ENCODE data around the gene DNAL1.
"Not testable (repeated sequence)": the region's sequence is repeated elsewhere in the genome, so short reads cannot be mapped to it uniquely, and the experiment has no call there.

Gene DNAL1

DNA sequence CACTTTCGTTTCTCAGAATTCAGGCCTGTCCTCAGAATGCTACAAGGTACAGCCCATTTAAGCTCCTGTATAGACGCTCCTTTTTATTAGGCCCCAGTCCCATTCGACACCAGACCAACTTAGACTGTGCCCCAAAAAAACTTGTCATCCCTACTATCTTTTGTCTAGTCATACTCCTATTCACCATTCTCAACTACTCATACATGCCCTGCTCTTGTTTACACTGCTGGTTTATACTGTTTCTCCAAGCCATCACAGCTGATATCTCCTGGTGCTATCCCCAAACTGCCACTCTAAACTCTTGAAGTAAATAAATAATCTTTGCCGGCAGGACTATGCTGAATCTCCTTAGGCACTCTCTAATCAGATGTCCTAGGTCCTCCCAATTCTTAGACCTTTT, 63.3 kb downstream of the DNAL1 start:
- not testable (repeated sequence) for DNase-seq (ENCODE audit: low read depth)

DNA sequence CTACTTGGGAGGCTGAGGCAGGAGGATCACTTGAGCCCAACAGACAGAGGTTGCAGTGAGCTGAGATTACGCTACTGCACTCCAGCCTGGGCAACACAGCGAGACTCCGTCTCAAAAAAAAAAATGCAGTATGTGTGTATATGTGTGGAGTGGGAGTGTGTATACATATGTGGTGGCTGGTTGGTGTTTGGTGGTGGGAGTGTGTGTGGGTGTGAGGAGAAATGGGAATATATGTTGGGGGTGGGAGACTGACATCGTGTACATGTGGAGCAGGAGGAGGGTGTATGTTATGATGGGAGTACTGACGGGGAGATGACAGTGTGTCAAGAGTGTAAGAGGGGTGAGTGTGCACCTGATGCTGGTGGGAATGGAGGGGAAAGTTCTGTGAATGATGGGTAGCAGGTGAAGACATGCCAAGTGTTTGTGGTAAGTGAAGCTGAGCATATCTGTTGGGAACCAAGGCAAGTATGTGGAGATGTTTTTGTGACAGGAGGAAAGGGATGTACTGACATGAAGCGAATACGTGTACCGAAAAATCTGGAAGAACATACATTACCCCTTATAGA, 65.2 kb downstream of the DNAL1 start:
- no peak for DNase-seq (ENCODE audit: low read depth)

DNA sequence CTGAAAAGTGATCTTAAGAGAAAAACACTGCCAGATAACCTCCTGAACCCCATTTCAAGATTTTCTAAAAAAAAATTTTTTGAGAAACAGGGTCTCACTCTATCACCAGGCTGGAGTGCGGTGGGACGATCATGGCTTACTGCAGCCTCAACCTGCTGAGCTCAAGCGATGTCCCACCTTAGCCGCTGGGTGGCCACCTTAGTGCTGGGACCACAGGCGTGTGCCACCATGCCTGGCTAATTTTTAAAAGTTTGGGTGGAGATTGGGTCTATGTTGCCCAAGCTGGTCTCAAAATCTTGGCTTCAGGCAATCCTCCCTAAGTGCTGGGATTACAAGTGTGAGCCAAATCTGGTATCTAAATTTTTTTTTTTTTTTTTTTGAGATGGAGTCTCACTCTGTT, 66.0 kb downstream of the DNAL1 start:
- DNase-seq (ENCODE audit: low read depth), result no peak

DNA sequence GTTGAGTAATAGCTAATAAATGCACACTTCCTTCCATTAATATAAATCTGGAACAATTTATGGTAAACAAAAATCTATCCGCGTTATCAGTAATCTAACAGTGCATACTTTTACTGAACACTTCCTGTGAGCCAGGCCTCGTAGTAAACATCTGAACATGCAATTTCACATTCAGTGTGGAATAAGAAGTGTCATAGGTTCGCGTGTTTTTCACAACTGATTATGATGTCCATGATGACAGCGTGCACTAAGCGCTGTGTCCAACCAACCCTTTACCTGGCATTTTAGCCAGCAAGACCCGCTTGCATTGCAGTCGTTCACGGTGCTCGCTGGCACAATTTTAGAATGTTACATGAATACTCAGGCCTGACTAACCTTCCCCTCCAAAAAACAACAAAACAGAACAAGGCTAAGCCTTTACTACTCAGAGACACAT, 67.3 kb downstream of the DNAL1 start:
- no peak for DNase-seq (ENCODE audit: low read depth)

GRCh38 chr14:73712540-73713180, 67.9 kb downstream of the DNAL1 start:
- DNase-seq (ENCODE audit: low read depth), result peak; percentile 47

GRCh38 chr14:73713206-73713802, 68.5 kb downstream of the DNAL1 start:
- DNase-seq (ENCODE audit: low read depth), result no peak

DNA sequence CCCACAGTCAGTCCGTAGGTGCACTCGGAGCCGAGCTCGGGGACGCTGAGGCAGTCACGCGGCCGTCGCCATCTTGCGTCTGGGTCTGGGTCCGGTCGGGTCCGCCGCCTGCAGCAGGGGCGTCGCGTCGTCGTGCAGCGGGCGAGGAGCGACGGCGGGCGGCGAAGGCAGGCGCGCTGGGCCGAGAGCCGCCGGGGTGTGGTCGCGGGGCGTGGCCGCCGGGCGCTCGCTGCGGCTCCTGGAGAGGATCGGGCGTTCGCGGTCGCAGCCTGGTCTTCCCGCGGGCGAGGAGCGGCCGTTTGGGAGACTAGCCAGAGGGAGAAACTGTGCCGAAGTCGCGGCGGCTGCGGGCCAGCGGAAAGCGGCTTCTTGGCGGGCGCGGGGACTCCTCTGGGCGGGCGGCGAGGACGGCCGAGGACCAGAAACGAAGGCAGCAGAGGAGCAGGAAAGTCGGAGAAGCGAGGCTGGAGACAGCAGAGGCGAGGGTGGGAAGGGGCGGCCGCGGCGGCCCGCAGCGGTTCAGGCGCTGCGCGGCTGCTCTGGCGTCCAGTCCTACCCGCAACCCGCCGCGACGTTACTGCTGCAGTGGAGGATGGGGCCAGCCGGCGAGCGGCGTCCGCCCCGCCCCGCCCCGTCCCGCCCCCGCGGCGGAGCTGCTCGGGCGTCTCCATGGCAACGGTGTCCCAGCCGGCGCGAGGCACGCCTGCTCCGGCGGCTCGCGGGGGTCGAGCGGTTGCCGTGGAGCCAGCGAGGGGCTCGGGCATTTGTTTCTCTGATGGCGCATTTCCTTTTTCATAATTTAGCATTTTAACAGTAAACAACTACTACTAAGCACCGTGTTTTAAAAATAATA, 69.2 kb downstream of the DNAL1 start, which contains the start of gene PNMA1:
Gene PNMA1 (minus strand): TSS at position 582 of the 853 bp plus-strand sequence. CDS start 745 bp downstream, outside the sequence.
- DNase-seq (ENCODE audit: low read depth), result peak; percentile 88

DNA sequence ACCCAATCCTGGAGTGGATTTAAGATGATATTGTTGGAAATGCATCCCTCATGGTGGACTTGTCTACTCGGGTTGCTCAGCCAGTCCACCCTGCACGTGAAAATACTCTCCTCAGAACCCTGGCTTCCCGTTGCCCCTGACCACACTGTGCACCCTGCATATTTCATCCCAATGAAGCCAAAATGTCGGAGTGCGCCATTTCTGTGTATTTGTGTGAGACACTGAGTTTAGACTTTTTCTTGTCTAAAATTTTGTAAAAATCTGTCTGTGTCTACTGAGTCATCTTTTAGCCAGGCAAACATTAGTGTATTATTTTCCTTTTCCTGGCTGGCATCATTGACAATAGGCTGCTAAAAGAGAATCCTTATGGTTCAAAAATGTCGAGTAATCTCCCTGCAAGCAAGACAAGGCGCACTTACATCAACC, 69.9 kb downstream of the DNAL1 start:
- DNase-seq (ENCODE audit: low read depth), result no peak

- no peak for DNase-seq (ENCODE audit: low read depth)
These were observed 70.9 kb downstream of the DNAL1 start for GRCh38 chr14:73715707-73716106.

GRCh38 chr14:73717266-73717665, 72.5 kb downstream of the DNAL1 start:
- DNase-seq (ENCODE audit: low read depth), result no peak

- no peak for DNase-seq (ENCODE audit: low read depth)
These were observed 73.1 kb downstream of the DNAL1 start for GRCh38 chr14:73717711-73718417.

DNA sequence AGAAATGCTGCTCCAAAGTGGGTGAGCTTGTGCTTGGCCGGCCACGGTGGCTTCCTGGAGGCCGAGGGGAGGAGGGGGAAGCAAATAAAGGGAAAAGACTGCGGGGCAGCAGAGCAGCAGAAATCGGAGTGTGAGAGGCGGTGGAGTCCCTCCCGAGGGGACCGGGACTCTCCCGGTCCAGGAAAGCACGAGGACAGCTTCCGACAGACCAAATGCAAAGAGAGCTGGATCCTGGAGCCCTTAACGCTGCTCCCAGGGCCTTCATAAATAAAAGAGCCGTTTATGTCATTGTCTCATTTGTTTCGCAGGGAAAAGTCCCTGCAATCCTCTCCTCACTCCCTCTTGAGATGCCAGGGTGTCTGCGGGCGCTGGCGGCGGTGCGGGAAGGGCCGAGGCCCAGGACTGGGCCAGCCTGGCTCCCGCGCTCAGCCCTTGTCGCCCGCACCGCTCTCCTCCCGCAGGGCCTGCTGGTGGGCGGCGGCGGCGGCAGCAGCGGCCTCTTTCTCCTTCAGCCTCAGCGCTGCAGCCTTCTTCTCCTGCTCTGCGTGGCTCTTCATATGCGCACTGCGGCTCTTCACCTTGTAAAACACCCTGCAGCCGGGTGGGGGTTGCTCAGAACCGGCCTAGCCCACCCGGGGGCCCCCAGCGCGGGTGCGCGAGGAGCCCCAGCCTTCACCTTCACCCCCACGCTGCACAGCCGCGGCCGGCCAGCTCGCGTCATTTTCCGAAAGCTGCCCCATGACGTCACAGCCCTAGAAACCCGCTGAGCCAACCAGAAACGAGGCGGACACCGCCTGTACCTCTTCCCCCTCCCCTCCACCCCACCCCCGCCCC, 73.8 kb downstream of the DNAL1 start:
- DNase-seq (ENCODE audit: low read depth), result no peak

DNA sequence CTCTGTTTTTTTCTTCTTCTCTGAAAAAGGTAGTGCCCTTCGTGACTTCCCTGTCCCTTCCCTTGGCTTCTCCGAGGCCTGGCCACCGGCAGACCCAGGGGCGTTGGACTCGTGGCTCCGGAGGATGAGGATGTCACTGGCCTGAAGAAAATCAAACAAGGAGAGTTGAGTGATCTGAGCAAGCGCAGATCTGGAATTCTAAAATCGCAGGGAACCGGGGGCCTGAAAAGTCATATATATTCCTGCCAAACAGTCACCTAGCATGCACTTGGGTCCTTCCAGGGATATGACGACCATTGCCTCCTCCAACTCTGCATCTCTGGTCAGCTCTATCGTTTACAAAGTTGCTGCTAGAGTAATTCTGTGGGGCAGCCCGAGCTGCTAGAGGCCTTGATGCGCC, 74.6 kb downstream of the DNAL1 start:
- no peak for DNase-seq (ENCODE audit: low read depth)

DNA sequence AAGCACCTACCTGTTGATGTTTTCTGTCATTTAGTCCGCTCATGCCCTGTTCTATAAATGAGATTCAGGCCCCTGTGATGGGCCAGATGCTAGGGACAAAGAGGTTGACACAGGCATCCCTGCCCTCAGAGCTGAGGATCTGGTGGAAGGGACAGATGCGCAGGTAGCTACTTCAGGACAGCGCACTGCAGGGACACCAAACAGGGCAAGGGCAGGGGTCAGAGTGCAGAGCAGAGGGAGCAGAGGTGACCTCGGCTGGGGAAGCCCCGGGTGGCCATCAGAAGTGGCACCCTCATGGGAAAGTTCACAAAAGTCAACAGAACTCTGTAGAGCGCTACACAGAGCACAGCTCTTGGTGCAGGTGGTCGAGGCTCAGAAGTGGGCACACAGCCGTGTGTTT, 75.0 kb downstream of the DNAL1 start:
- DNase-seq (ENCODE audit: low read depth), result no peak

GRCh38 chr14:73720636-73721035, 75.8 kb downstream of the DNAL1 start:
- DNase-seq (ENCODE audit: low read depth), result no peak

- no peak for DNase-seq (ENCODE audit: low read depth)
These were observed 76.5 kb downstream of the DNAL1 start for GRCh38 chr14:73721101-73721821.

GRCh38 chr14:73722581-73722980, 77.8 kb downstream of the DNAL1 start:
- DNase-seq (ENCODE audit: low read depth), result no peak

DNA sequence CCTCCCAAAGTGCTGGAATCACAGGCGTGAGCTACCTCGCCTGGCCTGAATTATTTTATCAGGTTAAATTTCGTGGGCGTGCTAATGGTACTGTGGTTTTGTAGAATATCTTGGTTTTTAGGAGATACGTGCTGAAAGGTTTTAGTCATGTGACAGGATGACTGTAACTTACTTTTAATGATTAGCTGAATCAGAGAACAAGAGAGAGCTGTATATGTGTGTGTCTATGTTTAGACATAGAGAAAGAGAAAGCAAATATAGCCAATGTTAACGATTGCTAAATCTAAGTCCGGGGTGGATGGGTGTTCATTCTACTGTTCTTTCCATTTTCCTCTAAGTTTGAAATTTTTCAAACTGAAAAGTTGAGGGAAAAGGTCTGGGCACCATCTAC, 78.6 kb downstream of the DNAL1 start:
- no peak for DNase-seq (ENCODE audit: low read depth)

DNA sequence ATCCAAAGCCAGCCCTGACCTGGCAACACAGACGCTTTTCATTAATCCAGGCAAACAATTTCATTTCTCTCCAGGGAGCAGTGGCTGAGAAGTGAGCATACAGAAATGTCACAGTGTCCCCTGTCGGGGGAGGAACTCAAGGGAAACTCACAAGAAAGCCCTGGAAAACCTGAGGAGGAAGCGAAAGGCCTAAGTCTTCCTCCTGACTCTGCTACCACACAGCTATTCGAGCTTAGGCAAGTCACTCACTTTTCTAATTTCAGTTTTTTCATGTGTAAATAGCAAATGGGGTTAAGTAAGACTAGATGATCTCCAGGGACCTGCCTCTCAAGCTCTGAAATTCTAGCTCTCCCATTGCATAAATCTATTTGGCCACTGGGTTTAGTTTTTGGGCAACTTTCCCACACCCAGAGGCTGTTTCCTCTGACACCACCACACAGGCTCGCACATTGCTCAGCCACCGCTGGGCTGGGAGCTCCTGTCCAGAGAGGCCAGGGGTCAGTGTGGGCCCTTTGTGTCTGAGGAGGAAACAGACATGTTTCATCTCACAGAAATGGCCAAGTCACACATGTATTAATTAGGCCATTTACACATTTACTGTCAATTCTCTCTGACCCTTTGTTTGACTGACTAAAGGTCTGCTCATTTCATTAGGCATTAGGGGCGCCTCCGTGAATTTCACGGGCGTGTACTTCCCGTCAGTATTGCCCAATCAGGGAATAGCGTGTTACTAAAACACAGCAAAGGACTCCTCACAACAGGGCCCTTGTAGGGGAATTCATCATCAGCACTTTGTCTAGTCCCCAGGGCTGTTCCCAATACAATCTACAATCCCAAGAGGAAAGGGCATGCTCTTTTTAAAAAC, 79.2 kb downstream of the DNAL1 start:
- DNase-seq (ENCODE audit: low read depth), result no peak

Measured in activated T-cell treated with anti-CD3 and anti-CD28 coated beads for 48 hours (primary cell).